SK-N-SH treated with all-trans-retinoic acid at 6 μM for 48 hours (cell line): Measurements from ENCODE around the gene IKZF1.
"Not testable (repeated sequence)": the region's sequence is repeated elsewhere in the genome, so short reads cannot be mapped to it uniquely, and the experiment has no call there.

Experiments used
- ATAC-seq: fragments of 200-7000 bp; cut with Tn5 transposase; 3 replicates; pipeline ENCODE4 v1.9.1; 2020; ENCODE audit warnings: mild to moderate bottlenecking, moderate library complexity
- ARNTL ChIP-seq: fragments of 450-650 bp; formaldehyde crosslinking; IDR thresholded peaks from 2 replicates; pipeline ENCODE4 v1.5.0; 2020; ENCODE audit warnings: low read depth, mild to moderate bottlenecking, moderate library complexity, borderline replicate concordance
- BACH2 ChIP-seq: fragments of 250-450 bp; sonication (Bioruptor Pico); IDR thresholded peaks from 2 replicates; pipeline ENCODE4 v1.9.0; 2021; ENCODE audit warnings: mild to moderate bottlenecking, borderline replicate concordance
- CREB5 ChIP-seq: fragments of 250-450 bp; sonication (Bioruptor Pico); IDR thresholded peaks from 2 replicates; pipeline ENCODE4 v1.5.1; 2020; ENCODE audit warnings: low read depth, mild to moderate bottlenecking, moderate library complexity
- CSRNP3 ChIP-seq: fragments of 250-450 bp; sonication (Bioruptor Pico); IDR thresholded peaks from 2 replicates; pipeline ENCODE4 v1.5.1; 2021; ENCODE audit warnings: mild to moderate bottlenecking, moderate library complexity
- ESRRG ChIP-seq: fragments of 250-450 bp; sonication (Bioruptor Pico); IDR thresholded peaks from 2 replicates; pipeline ENCODE4 v1.6.1; 2021; ENCODE audit warnings: mild to moderate bottlenecking
- ISL1 ChIP-seq: fragments of 250-450 bp; sonication (Bioruptor Pico); IDR thresholded peaks from 2 replicates; pipeline ENCODE4 v2.1.2; 2022; ENCODE audit warnings: mild to moderate bottlenecking, moderate library complexity
- OSR1 ChIP-seq: fragments of 250-450 bp; sonication (Bioruptor Pico); IDR thresholded peaks from 2 replicates; pipeline ENCODE4 v1.8.0; 2022; ENCODE audit warnings: moderate library complexity, mild to moderate bottlenecking, inconsistent platforms
- PATZ1 ChIP-seq: fragments of 250-450 bp; sonication (Bioruptor Pico); IDR thresholded peaks from 2 replicates; pipeline ENCODE4 v1.8.0; 2020; ENCODE audit warnings: mild to moderate bottlenecking, moderate library complexity, borderline replicate concordance
- POU6F1 ChIP-seq: fragments of 250-450 bp; sonication (Bioruptor Pico); IDR thresholded peaks from 2 replicates; pipeline ENCODE4 v1.8.0; 2021; ENCODE audit warnings: low read depth, mild to moderate bottlenecking, moderate library complexity, borderline replicate concordance
- PPARA ChIP-seq: fragments of 250-450 bp; sonication (Bioruptor Pico); IDR thresholded peaks from 2 replicates; pipeline ENCODE4 v1.5.0; 2020; ENCODE audit warnings: mild to moderate bottlenecking, borderline replicate concordance
- RARB ChIP-seq: fragments of 250-450 bp; sonication (Bioruptor Pico); IDR thresholded peaks from 2 replicates; pipeline ENCODE4 v1.8.0; 2021; ENCODE audit warnings: mild to moderate bottlenecking, moderate library complexity
- TCF4 ChIP-seq: fragments of 250-450 bp; sonication (Bioruptor Pico); IDR thresholded peaks from 2 replicates; pipeline ENCODE4 v1.8.0; 2021; ENCODE audit warnings: mild to moderate bottlenecking, moderate library complexity, borderline replicate concordance
- TSHZ2 ChIP-seq: fragments of 250-450 bp; sonication (Bioruptor Pico); IDR thresholded peaks from 2 replicates; pipeline ENCODE4 v1.5.0; 2020; ENCODE audit warnings: mild to moderate bottlenecking, moderate library complexity
- ZC3H10 ChIP-seq: fragments of 250-450 bp; sonication (Bioruptor Pico); IDR thresholded peaks from 2 replicates; pipeline ENCODE4 v1.5.1; 2021; ENCODE audit warnings: mild to moderate bottlenecking, moderate library complexity
- ZFP30 ChIP-seq: fragments of 450-650 bp; formaldehyde crosslinking; IDR thresholded peaks from 2 replicates; pipeline ENCODE4 v1.5.0; 2022; ENCODE audit warnings: mild to moderate bottlenecking, moderate library complexity
- ZNF565 ChIP-seq: fragments of 450-650 bp; formaldehyde crosslinking; conservative IDR thresholded peaks from 2 replicates; pipeline ENCODE4 v1.5.0; 2020; ENCODE audit warnings: low read depth, mild to moderate bottlenecking, moderate library complexity
- ZNF70 ChIP-seq: fragments of 450-650 bp; formaldehyde crosslinking; IDR thresholded peaks from 2 replicates; pipeline ENCODE4 v1.5.0; 2020; ENCODE audit warnings: mild to moderate bottlenecking, moderate library complexity
- ZNF8 ChIP-seq: fragments of 450-650 bp; formaldehyde crosslinking; IDR thresholded peaks from 2 replicates; pipeline ENCODE4 v1.5.0; 2020; ENCODE audit warnings: mild to moderate bottlenecking, moderate library complexity

IKZF1 gene

GRCh38 chr7:50335795-50336754, 31.6 kb downstream of the IKZF1 start:
- TF ChIP-seq TCF4 = peak; percentile 28; the same call in 1 of the 2 replicates
- no peak for TF ChIP-seq ZNF8 (CRISPR knock-in tag)
- ATAC-seq = peak; percentile 35; the same call in 1 of the 3 replicates

- no peak for TF ChIP-seq POU6F1 (CRISPR knock-in tag)
- no peak for TF ChIP-seq CSRNP3
- no peak for TF ChIP-seq ESRRG
- no peak for TF ChIP-seq ZC3H10 (CRISPR knock-in tag)
- TF ChIP-seq ZFP30 = no peak
- no peak for TF ChIP-seq PATZ1 (CRISPR knock-in tag)
- no peak for TF ChIP-seq ISL1
- no peak for TF ChIP-seq OSR1 (CRISPR knock-in tag)
- TF ChIP-seq BACH2 = no peak
- TF ChIP-seq CREB5 = no peak
- no peak for TF ChIP-seq RARB
- no peak for ATAC-seq
Observed at GRCh38 chr7:50336894-50337703, 32.6 kb downstream of the IKZF1 start.

- not testable (repeated sequence) for ATAC-seq
Observed at GRCh38 chr7:50339472-50339871, 35.0 kb downstream of the IKZF1 start.

GRCh38 chr7:50339990-50340500, 35.5 kb downstream of the IKZF1 start:
- no peak for TF ChIP-seq ARNTL
- no peak for TF ChIP-seq ISL1
- no peak for TF ChIP-seq ZNF70 (CRISPR knock-in tag)
- TF ChIP-seq ZC3H10 (CRISPR knock-in tag) = no peak
- no peak for TF ChIP-seq CSRNP3
- no peak for TF ChIP-seq TCF4
- TF ChIP-seq OSR1 (CRISPR knock-in tag) = no peak
- no peak for TF ChIP-seq CREB5
- TF ChIP-seq BACH2 = no peak
- no peak for TF ChIP-seq RARB
- no peak for TF ChIP-seq PPARA (CRISPR knock-in tag)
- no peak for TF ChIP-seq TSHZ2 (CRISPR knock-in tag)
- no peak for TF ChIP-seq ZNF8 (CRISPR knock-in tag)
- TF ChIP-seq ESRRG = no peak
- TF ChIP-seq POU6F1 (CRISPR knock-in tag) = no peak
- no peak for TF ChIP-seq ZNF565 (CRISPR knock-in tag)
- ATAC-seq = no peak
